ENCODE results near the gene LRRC45. TPM values are rescaled to one million over a fixed set of nuclear protein-coding genes. Genes with fewer than 3 reads are reported as not detected.

The LRRC45 gene
- total and polyA plus RNA-seq, 4 donors = 8.2 to 26.4 (median 19.5) TPM

GRCh38 chr17:82049106-82049505, 26.0 kb downstream of the LRRC45 start:
- WGBS (ENCODE audit: insufficient coverage) = 94% methylated on average over 5 of the region's 8 CpGs
- peaks cover 60% of the 10 kb centered on the region for H3K36me3 ChIP-seq (ENCODE audit: control insufficient read depth, insufficient read depth, low read length)
- DNase-seq (ENCODE audit: low read depth in 4 of 6, low spot score in 6 of 6) = no peak
- no peaks in the 10 kb centered on the region for H3K27me3 ChIP-seq (ENCODE audit: control insufficient read depth, insufficient read depth, low read length)
- H3K4me1 ChIP-seq (ENCODE audit: control insufficient read depth, insufficient read depth, low read length) = peaks cover 37% of the 10 kb centered on the region
- H3K9me3 ChIP-seq (ENCODE audit: control insufficient read depth, insufficient read depth, low read length) = no peaks in the 10 kb centered on the region
- no peak overlapping the region for H3K27ac ChIP-seq (ENCODE audit: low read depth, low read length)
- H3K4me3 ChIP-seq (ENCODE audit: low read depth, low read length) = no peak overlapping the region

- Histone ChIP-seq H3K4me3 (ENCODE audit: low read depth, low read length) (no peak overlapping the region), H3K4me1 (ENCODE audit: control insufficient read depth, insufficient read depth, low read length) (peaks cover 39% of the 10 kb centered on the region), H3K9me3 (ENCODE audit: control insufficient read depth, insufficient read depth, low read length) (no peaks in the 10 kb centered on the region), H3K27ac (ENCODE audit: low read depth, low read length) (no peak overlapping the region), H3K36me3 (ENCODE audit: control insufficient read depth, insufficient read depth, low read length) (peaks cover 64% of the 10 kb centered on the region), H3K27me3 (ENCODE audit: control insufficient read depth, insufficient read depth, low read length) (no peaks in the 10 kb centered on the region)
- DNase-seq (ENCODE audit: low read depth in 4 of 6, low spot score in 6 of 6) = no peak
- 98% methylated on average over 14 of the region's 16 CpGs for WGBS (ENCODE audit: insufficient coverage)
Observed at GRCh38 chr17:82049521-82049971, 26.4 kb downstream of the LRRC45 start.

GRCh38 chr17:82050152-82050760, 27.2 kb downstream of the LRRC45 start:
- 88% methylated on average over 28 of the region's 28 CpGs for WGBS (ENCODE audit: insufficient coverage)
- H3K27ac ChIP-seq (ENCODE audit: low read depth, low read length) = no peak overlapping the region
- DNase-seq (ENCODE audit: low read depth in 4 of 6, low spot score in 6 of 6) = no peak
- peak overlapping the region; percentile 51 for H3K4me3 ChIP-seq (ENCODE audit: low read depth, low read length)
- H3K4me1 ChIP-seq (ENCODE audit: control insufficient read depth, insufficient read depth, low read length) = peaks cover 42% of the 10 kb centered on the region
- H3K9me3 ChIP-seq (ENCODE audit: control insufficient read depth, insufficient read depth, low read length) = no peaks in the 10 kb centered on the region
- H3K27me3 ChIP-seq (ENCODE audit: control insufficient read depth, insufficient read depth, low read length) = no peaks in the 10 kb centered on the region
- peaks cover 71% of the 10 kb centered on the region for H3K36me3 ChIP-seq (ENCODE audit: control insufficient read depth, insufficient read depth, low read length)

- peak overlapping the region; percentile 51 for H3K4me3 ChIP-seq (ENCODE audit: low read depth, low read length)
- peak in 1 of 6 donors; percentile 14 for DNase-seq (ENCODE audit: low read depth in 4 of 6, low spot score in 6 of 6)
- no peak overlapping the region for H3K27ac ChIP-seq (ENCODE audit: low read depth, low read length)
- H3K27me3 ChIP-seq (ENCODE audit: control insufficient read depth, insufficient read depth, low read length) = no peaks in the 10 kb centered on the region
- H3K4me1 ChIP-seq (ENCODE audit: control insufficient read depth, insufficient read depth, low read length) = peaks cover 43% of the 10 kb centered on the region
- peaks cover 78% of the 10 kb centered on the region for H3K36me3 ChIP-seq (ENCODE audit: control insufficient read depth, insufficient read depth, low read length)
- WGBS (ENCODE audit: insufficient coverage) = 14% methylated on average over 79 of the region's 79 CpGs
- no peaks in the 10 kb centered on the region for H3K9me3 ChIP-seq (ENCODE audit: control insufficient read depth, insufficient read depth, low read length)
Observed at GRCh38 chr17:82050761-82051641, 27.9 kb downstream of the LRRC45 start.

- Histone ChIP-seq H3K36me3 (ENCODE audit: control insufficient read depth, insufficient read depth, low read length) (peaks cover 80% of the 10 kb centered on the region), H3K27ac (ENCODE audit: low read depth, low read length) (no peak within 1 kb of the TSS), H3K27me3 (ENCODE audit: control insufficient read depth, insufficient read depth, low read length) (no peaks in the 10 kb centered on the region), H3K4me3 (ENCODE audit: low read depth, low read length) (peak within 1 kb of the TSS; percentile 58), H3K4me1 (ENCODE audit: control insufficient read depth, insufficient read depth, low read length) (peaks cover 43% of the 10 kb centered on the region), H3K9me3 (ENCODE audit: control insufficient read depth, insufficient read depth, low read length) (no peaks in the 10 kb centered on the region)
- peak in 4 of 6 donors; percentile 51 to 88 (median 72) for DNase-seq (ENCODE audit: low read depth in 4 of 6, low spot score in 6 of 6)
- under 1% methylated on average over 94 of the region's 94 CpGs for WGBS (ENCODE audit: insufficient coverage)
Observed at GRCh38 chr17:82051776-82052637, 28.9 kb downstream of the LRRC45 start, which contains the start of the genes GPS1 and RFNG. GPS1 (plus strand) TSS chr17:82051898; CDS start chr17:82051932, 34 bp downstream. RFNG (minus strand) TSS chr17:82051811; CDS start chr17:82051766, 45 bp downstream.

GRCh38 chr17:82052638-82053059, 29.5 kb downstream of the LRRC45 start:
- Histone ChIP-seq H3K4me1 (ENCODE audit: control insufficient read depth, insufficient read depth, low read length) (peaks cover 43% of the 10 kb centered on the region), H3K27ac (ENCODE audit: low read depth, low read length) (no peak overlapping the region), H3K9me3 (ENCODE audit: control insufficient read depth, insufficient read depth, low read length) (no peaks in the 10 kb centered on the region), H3K4me3 (ENCODE audit: low read depth, low read length) (peak overlapping the region; percentile 58), H3K36me3 (ENCODE audit: control insufficient read depth, insufficient read depth, low read length) (peaks cover 80% of the 10 kb centered on the region), H3K27me3 (ENCODE audit: control insufficient read depth, insufficient read depth, low read length) (no peaks in the 10 kb centered on the region)
- DNase-seq (ENCODE audit: low read depth in 4 of 6, low spot score in 6 of 6) = no peak
- 33% methylated on average over 17 of the region's 19 CpGs for WGBS (ENCODE audit: insufficient coverage)

- peaks cover 43% of the 10 kb centered on the region for H3K4me1 ChIP-seq (ENCODE audit: control insufficient read depth, insufficient read depth, low read length)
- H3K4me3 ChIP-seq (ENCODE audit: low read depth, low read length) = peak overlapping the region; percentile 58
- H3K27me3 ChIP-seq (ENCODE audit: control insufficient read depth, insufficient read depth, low read length) = no peaks in the 10 kb centered on the region
- H3K27ac ChIP-seq (ENCODE audit: low read depth, low read length) = no peak overlapping the region
- H3K9me3 ChIP-seq (ENCODE audit: control insufficient read depth, insufficient read depth, low read length) = no peaks in the 10 kb centered on the region
- no peak for DNase-seq (ENCODE audit: low read depth in 4 of 6, low spot score in 6 of 6)
- WGBS (ENCODE audit: insufficient coverage) = 91% methylated on average over 19 of the region's 19 CpGs
- H3K36me3 ChIP-seq (ENCODE audit: control insufficient read depth, insufficient read depth, low read length) = peaks cover 80% of the 10 kb centered on the region
Observed at GRCh38 chr17:82053130-82053529, 30.0 kb downstream of the LRRC45 start.

- H3K27ac ChIP-seq (ENCODE audit: low read depth, low read length) = no peak overlapping the region
- peaks cover 80% of the 10 kb centered on the region for H3K36me3 ChIP-seq (ENCODE audit: control insufficient read depth, insufficient read depth, low read length)
- H3K4me1 ChIP-seq (ENCODE audit: control insufficient read depth, insufficient read depth, low read length) = peaks cover 43% of the 10 kb centered on the region
- no peak overlapping the region for H3K4me3 ChIP-seq (ENCODE audit: low read depth, low read length)
- no peaks in the 10 kb centered on the region for H3K27me3 ChIP-seq (ENCODE audit: control insufficient read depth, insufficient read depth, low read length)
- H3K9me3 ChIP-seq (ENCODE audit: control insufficient read depth, insufficient read depth, low read length) = no peaks in the 10 kb centered on the region
- WGBS (ENCODE audit: insufficient coverage) = 93% methylated on average over 25 of the region's 28 CpGs
- no peak for DNase-seq (ENCODE audit: low read depth in 4 of 6, low spot score in 6 of 6)
Observed at GRCh38 chr17:82053556-82054263, 30.6 kb downstream of the LRRC45 start.
